ENCODE results near the gene SCART1.
"Not testable (repeated sequence)": the region's sequence is repeated elsewhere in the genome, so short reads cannot be mapped to it uniquely, and the experiment has no call there.

Gene SCART1

GRCh38 chr10:133438711-133439273 is 15.0 kb upstream of the SCART1 start:
- DNase-seq = no peak

- DNase-seq = no peak
These were observed 14.0 kb upstream of the SCART1 start for GRCh38 chr10:133439517-133440461.

GRCh38 chr10:133440633-133441285 is 13.0 kb upstream of the SCART1 start:
- DNase-seq = no peak

GRCh38 chr10:133441356-133441755 is 12.4 kb upstream of the SCART1 start:
- not testable (repeated sequence) for DNase-seq

GRCh38 chr10:133441780-133442179 is 12.0 kb upstream of the SCART1 start:
- no peak for DNase-seq

GRCh38 chr10:133442191-133442966 is 11.4 kb upstream of the SCART1 start:
- no peak for DNase-seq

- no peak for DNase-seq
These were observed 10.5 kb upstream of the SCART1 start for GRCh38 chr10:133442967-133443924.

GRCh38 chr10:133444342-133445267 is 9.1 kb upstream of the SCART1 start:
- DNase-seq = no peak

- no peak for DNase-seq
These were observed 8.4 kb upstream of the SCART1 start for GRCh38 chr10:133445268-133445732.

- DNase-seq = no peak
These were observed 7.7 kb upstream of the SCART1 start for GRCh38 chr10:133445751-133446708.

- no peak for DNase-seq
These were observed 6.8 kb upstream of the SCART1 start for GRCh38 chr10:133446979-133447378.

- no peak for DNase-seq
These were observed 5.6 kb upstream of the SCART1 start for GRCh38 chr10:133448120-133448519.

GRCh38 chr10:133451346-133451745 is 2.4 kb upstream of the SCART1 start:
- DNase-seq = no peak

- no peak for DNase-seq
These were observed 1.3 kb upstream of the SCART1 start for GRCh38 chr10:133452453-133452852.

GRCh38 chr10:133454204-133454893 is 604 bp downstream of the SCART1 start:
- no peak for DNase-seq

- no peak for DNase-seq
These were observed 1.5 kb downstream of the SCART1 start for GRCh38 chr10:133455196-133455595.

GRCh38 chr10:133455611-133456031 is 1.9 kb downstream of the SCART1 start:
- DNase-seq = no peak
